ENCODE data around the gene GEMIN8.

GEMIN8 gene

GRCh38 chrX:14029425-14030173 lies at the start of gene GEMIN8:
GEMIN8 (minus strand) TSS chrX:14029892; CDS start chrX:14021478, 8,414 bp downstream.
- TF ChIP-seq CTCF (IDR thresholded peaks at IDR 0.05; ENCODE audit: control insufficient read depth, extremely low read depth, insufficient read depth) = no peak
- H3K4me3 ChIP-seq (ENCODE audit: low read depth, low read length) = peak within 1 kb of the TSS; percentile 71
- DNase-seq (ENCODE audit: low read depth) = peak; percentile 50

GRCh38 chrX:14076639-14077038 lies 46.9 kb upstream of the GEMIN8 start:
- no peak for DNase-seq (ENCODE audit: low read depth)
- no peak for TF ChIP-seq CTCF (IDR thresholded peaks at IDR 0.05; ENCODE audit: control insufficient read depth, extremely low read depth, insufficient read depth)
- H3K4me3 ChIP-seq (ENCODE audit: low read depth, low read length) = no peak overlapping the region

- no peak overlapping the region for H3K4me3 ChIP-seq (ENCODE audit: low read depth, low read length)
- no peak for TF ChIP-seq CTCF (IDR thresholded peaks at IDR 0.05; ENCODE audit: control insufficient read depth, extremely low read depth, insufficient read depth)
- peak; percentile 17 for DNase-seq (ENCODE audit: low read depth)
These were observed 43.9 kb upstream of the GEMIN8 start for GRCh38 chrX:14073556-14073955.

GRCh38 chrX:14073071-14073470 lies 43.4 kb upstream of the GEMIN8 start:
- TF ChIP-seq CTCF (IDR thresholded peaks at IDR 0.05; ENCODE audit: control insufficient read depth, extremely low read depth, insufficient read depth) = no peak
- no peak overlapping the region for H3K4me3 ChIP-seq (ENCODE audit: low read depth, low read length)
- no peak for DNase-seq (ENCODE audit: low read depth)

GRCh38 chrX:14065800-14066199 lies 36.1 kb upstream of the GEMIN8 start:
- no peak for TF ChIP-seq CTCF (IDR thresholded peaks at IDR 0.05; ENCODE audit: control insufficient read depth, extremely low read depth, insufficient read depth)
- H3K4me3 ChIP-seq (ENCODE audit: low read depth, low read length) = no peak overlapping the region
- no peak for DNase-seq (ENCODE audit: low read depth)

- no peak for DNase-seq (ENCODE audit: low read depth)
- TF ChIP-seq CTCF (IDR thresholded peaks at IDR 0.05; ENCODE audit: control insufficient read depth, extremely low read depth, insufficient read depth) = no peak
- H3K4me3 ChIP-seq (ENCODE audit: low read depth, low read length) = no peak overlapping the region
These were observed 35.1 kb upstream of the GEMIN8 start for GRCh38 chrX:14064626-14065432.
